ENCODE results near the gene PLD1. TPM values are rescaled to one million over a fixed set of nuclear protein-coding genes. Genes with fewer than 3 reads are reported as not detected.

PLD1 gene
- total RNA-seq, 1 donor from 2014 or later: 29.1 TPM

DNA sequence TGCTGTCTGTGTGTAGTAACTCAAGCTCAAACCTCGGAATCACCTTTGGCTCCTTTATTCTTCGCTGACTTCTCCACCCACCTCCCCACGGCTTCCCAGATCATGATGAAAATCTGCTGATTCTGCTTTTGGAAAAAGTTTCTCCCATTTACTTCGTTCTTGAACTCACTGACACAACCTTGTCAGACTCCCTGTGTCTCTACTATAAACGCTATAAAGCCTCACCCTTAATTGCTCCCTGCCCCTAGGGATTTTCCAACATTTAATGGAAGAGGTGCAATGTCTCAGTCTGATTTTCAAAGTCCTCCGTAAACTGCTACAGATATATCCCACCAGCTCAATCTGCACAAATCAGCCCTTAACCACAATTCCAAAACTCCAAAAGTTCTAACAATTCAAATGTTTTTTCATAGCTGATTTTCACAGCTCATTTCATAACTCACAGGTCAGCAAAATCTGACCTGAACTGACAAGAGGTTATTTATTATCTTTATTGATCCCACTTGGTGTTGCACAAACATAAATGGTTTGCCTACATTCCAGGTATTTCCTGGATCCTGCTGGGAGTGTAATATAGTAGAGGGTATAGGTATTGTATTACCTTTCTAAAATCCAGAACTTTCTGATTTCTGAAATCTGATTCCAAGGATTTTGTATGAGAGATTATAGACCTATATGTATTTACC lies 129.4 kb downstream of the PLD1 start:
- Mint-ChIP-seq H3K36me3 (peaks cover 26% of the 10 kb centered on the region), H3K4me1 (no peaks in the 10 kb centered on the region), H3K9me3 (no peaks in the 10 kb centered on the region), H3K27me3 (ENCODE audit: low read depth) (no peaks in the 10 kb centered on the region), H3K4me3 (no peak overlapping the region), H3K27ac (no peak overlapping the region)
- no peak for DNase-seq (ENCODE audit: low spot score in 2 of 2, unreplicated experiment in 2 of 2)
- TF ChIP-seq, protein P1, sequence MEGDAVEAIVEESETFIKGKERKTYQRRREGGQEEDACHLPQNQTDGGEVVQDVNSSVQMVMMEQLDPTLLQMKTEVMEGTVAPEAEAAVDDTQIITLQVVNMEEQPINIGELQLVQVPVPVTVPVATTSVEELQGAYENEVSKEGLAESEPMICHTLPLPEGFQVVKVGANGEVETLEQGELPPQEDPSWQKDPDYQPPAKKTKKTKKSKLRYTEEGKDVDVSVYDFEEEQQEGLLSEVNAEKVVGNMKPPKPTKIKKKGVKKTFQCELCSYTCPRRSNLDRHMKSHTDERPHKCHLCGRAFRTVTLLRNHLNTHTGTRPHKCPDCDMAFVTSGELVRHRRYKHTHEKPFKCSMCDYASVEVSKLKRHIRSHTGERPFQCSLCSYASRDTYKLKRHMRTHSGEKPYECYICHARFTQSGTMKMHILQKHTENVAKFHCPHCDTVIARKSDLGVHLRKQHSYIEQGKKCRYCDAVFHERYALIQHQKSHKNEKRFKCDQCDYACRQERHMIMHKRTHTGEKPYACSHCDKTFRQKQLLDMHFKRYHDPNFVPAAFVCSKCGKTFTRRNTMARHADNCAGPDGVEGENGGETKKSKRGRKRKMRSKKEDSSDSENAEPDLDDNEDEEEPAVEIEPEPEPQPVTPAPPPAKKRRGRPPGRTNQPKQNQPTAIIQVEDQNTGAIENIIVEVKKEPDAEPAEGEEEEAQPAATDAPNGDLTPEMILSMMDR (IDR thresholded peaks at IDR 0.05; ENCODE audit: unreplicated experiment): no peak

DNA sequence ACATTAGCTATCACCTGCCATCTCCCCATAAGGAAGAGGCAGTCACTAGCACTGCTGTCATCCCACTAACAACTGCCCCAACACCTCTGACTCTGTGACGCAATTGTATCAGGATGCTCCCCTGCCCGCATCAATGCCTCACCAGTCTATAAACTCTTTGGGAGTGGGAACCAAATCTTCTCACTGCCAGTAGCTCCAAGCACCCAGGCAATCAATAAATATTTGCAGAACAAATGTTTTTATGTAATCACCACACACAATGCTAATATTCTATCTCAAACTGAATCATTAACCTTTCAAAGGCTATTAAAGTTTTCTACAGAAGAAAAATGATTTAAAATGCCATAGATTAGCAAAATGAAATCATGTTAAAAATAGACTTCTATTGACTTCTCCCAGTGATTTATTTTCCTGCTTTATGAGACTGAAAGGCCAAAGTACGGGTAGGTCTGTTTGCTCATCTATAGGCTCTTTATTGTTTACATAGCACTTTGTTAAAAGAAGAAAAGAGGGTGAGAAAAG lies 131.3 kb downstream of the PLD1 start:
- H3K4me1 Mint-ChIP-seq: no peaks in the 10 kb centered on the region
- no peaks in the 10 kb centered on the region for H3K27me3 Mint-ChIP-seq (ENCODE audit: low read depth)
- H3K36me3 Mint-ChIP-seq: peaks cover 24% of the 10 kb centered on the region
- no peak overlapping the region for H3K27ac Mint-ChIP-seq
- TF ChIP-seq, protein P1 (IDR thresholded peaks at IDR 0.05; ENCODE audit: unreplicated experiment): no peak
- no peaks in the 10 kb centered on the region for H3K9me3 Mint-ChIP-seq
- no peak for DNase-seq (ENCODE audit: low spot score in 2 of 2, unreplicated experiment in 2 of 2)
- no peak overlapping the region for H3K4me3 Mint-ChIP-seq

DNA sequence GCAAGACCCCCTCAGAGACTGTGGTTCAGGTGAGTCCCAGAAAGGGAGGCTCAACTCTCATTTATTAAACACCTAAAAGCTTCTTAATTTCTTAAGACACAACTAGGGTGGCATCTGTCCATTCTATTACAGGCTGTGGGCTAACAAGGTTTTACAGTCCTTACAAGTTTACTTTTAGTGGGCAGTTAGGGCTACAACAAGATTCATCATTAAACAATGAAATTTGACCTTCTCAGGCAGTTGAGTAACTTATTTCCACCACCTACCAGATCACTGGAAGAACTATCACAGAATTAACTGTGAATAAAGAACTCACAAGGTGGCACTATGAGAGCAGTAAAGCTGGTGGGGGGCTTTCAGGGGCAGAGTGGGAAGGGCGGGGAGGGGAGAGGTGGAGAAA lies 132.6 kb downstream of the PLD1 start:
- Mint-ChIP-seq H3K9me3 (no peaks in the 10 kb centered on the region), H3K4me3 (no peak overlapping the region), H3K27me3 (ENCODE audit: low read depth) (no peaks in the 10 kb centered on the region), H3K27ac (no peak overlapping the region), H3K4me1 (no peaks in the 10 kb centered on the region), H3K36me3 (peaks cover 18% of the 10 kb centered on the region)
- TF ChIP-seq, protein P1 (IDR thresholded peaks at IDR 0.05; ENCODE audit: unreplicated experiment): no peak
- DNase-seq (ENCODE audit: low spot score in 2 of 2, unreplicated experiment in 2 of 2): no peak

DNA sequence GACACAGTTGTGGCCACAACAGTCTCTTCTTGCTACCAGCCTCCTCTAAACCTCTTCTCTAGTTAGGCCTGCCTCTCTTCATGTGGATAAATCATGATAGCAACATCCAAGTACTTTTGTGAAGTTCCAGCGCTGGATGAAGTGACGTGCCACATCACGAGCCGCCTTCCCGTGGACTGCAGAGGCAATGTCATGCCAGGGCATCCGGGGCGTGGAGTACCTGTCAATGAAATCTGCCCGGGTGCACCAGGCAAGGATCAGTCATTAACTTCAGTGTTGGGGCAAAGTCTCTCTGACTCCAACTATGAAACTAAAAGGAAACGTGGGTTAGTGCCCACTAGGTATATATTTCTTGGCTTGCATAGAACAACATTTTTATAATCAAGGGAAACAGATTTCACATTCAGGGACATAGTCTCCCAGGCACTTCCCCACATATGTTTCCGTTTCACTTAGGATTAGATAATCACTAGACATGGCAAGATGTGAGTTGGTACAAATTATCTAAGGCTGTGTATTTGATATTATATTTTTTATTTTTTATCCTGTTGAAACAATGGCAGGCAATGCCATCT lies 133.6 kb downstream of the PLD1 start:
- Mint-ChIP-seq H3K36me3 (peaks cover 21% of the 10 kb centered on the region), H3K27ac (no peak overlapping the region), H3K4me3 (no peak overlapping the region), H3K27me3 (ENCODE audit: low read depth) (no peaks in the 10 kb centered on the region), H3K9me3 (no peaks in the 10 kb centered on the region), H3K4me1 (no peaks in the 10 kb centered on the region)
- TF ChIP-seq, protein P1 (IDR thresholded peaks at IDR 0.05; ENCODE audit: unreplicated experiment): no peak
- DNase-seq (ENCODE audit: low spot score in 2 of 2, unreplicated experiment in 2 of 2): no peak

DNA sequence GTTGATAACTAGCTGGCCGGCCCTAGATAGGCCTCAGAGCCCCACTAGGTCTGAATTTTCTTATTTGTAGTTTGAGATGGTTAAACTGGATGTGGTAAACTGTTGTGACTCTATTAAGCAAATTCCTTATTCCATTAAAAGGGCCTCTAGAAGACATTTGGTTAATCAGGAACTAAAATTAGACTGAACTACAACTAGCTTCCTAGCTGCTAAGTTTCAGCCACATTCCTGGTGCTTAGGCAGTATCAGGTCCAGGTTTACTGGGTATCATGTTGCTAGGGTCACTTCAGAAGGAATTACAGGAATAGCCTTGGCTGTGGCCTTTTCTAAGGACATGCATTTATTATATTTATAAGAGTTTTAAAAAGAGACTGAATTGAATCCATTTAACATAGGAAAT lies 136.3 kb downstream of the PLD1 start:
- no peak overlapping the region for H3K27ac Mint-ChIP-seq
- H3K4me1 Mint-ChIP-seq: no peaks in the 10 kb centered on the region
- no peak for DNase-seq (ENCODE audit: low spot score in 2 of 2, unreplicated experiment in 2 of 2)
- peaks cover 25% of the 10 kb centered on the region for H3K36me3 Mint-ChIP-seq
- no peaks in the 10 kb centered on the region for H3K9me3 Mint-ChIP-seq
- H3K4me3 Mint-ChIP-seq: no peak overlapping the region
- no peaks in the 10 kb centered on the region for H3K27me3 Mint-ChIP-seq (ENCODE audit: low read depth)
- TF ChIP-seq, protein P1 (IDR thresholded peaks at IDR 0.05; ENCODE audit: unreplicated experiment): no peak

All from mesothelial cell of epicardium (in vitro differentiated cells).